Measurements from ENCODE around the gene EP300.
A peak's percentile ranks its signal among the peaks of the same experiment; 100 is the strongest.
"Not testable (repeated sequence)": the region's sequence is repeated elsewhere in the genome, so short reads cannot be mapped to it uniquely, and the experiment has no call there.

EP300 gene

GRCh38 chr22:41092023-41092817, at the start of gene EP300:
EP300 (plus strand) TSS chr22:41092592; CDS start chr22:41093005, 413 bp downstream.
- Histone ChIP-seq H3K4me1 (ENCODE audit: insufficient read depth, low read length) (peaks cover 10% of the 10 kb centered on the region; the same call in 1 of the 2 replicates), H3K36me3 (ENCODE audit: insufficient read depth, low read length) (no peaks in the 10 kb centered on the region), H3K9me3 (ENCODE audit: control insufficient read depth, insufficient read depth, low read length) (no peaks in the 10 kb centered on the region), H3K9ac (ENCODE audit: low read depth, low read length) (peak within 1 kb of the TSS; percentile 93)

DNA sequence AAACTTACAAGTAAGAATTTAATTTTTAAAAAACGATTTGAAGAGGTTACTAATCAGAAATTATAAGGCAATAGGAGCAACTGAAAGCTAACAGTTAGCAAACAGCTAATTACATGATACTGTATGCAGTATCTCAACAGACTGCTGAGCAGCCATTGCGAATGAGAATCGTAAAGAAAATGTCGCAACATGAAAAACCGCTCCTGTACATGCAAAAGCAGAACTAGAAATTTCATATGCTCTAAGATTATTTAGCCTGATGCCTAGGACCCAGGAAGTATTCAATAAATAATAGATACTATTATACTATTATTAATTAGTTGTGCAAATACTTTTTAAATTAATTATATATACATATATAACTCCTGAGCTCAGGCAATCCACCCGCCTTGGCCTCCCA, 48.7 kb upstream of the EP300 start:
- H3K9me3 ChIP-seq (ENCODE audit: control insufficient read depth, insufficient read depth, low read length): no peaks in the 10 kb centered on the region
- no peak overlapping the region for H3K9ac ChIP-seq (ENCODE audit: low read depth, low read length)
- 0 out of 2 replicates have a peak, but pooled peaks cover 3% of the 10 kb centered on the region for H3K4me1 ChIP-seq (ENCODE audit: insufficient read depth, low read length)
- H3K36me3 ChIP-seq (ENCODE audit: insufficient read depth, low read length): no peaks in the 10 kb centered on the region

DNA sequence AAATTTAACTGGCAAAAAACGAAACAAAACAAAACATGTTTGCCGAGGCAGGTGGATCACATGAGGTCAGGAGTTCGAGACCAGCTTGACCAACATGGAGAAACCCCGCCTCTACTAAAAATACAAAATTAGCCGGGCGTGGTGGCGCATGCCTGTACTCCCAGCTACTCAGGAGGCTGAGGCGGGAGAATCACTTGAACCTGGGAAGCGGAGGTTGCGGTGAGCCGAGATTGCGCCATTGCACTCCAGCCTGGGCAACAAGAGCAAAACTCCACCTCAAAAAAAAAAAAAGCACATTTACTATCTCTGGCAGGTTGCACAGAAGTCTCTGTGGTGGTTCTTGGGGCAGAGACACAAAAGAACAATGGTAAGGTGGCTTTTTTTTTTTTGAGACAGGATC, 46.8 kb upstream of the EP300 start:
- peaks cover 10% of the 10 kb centered on the region for H3K4me1 ChIP-seq (ENCODE audit: insufficient read depth, low read length)
- not testable (repeated sequence) for H3K36me3 ChIP-seq (ENCODE audit: insufficient read depth, low read length); H3K9ac ChIP-seq (ENCODE audit: low read depth, low read length); H3K9me3 ChIP-seq (ENCODE audit: control insufficient read depth, insufficient read depth, low read length)

DNA sequence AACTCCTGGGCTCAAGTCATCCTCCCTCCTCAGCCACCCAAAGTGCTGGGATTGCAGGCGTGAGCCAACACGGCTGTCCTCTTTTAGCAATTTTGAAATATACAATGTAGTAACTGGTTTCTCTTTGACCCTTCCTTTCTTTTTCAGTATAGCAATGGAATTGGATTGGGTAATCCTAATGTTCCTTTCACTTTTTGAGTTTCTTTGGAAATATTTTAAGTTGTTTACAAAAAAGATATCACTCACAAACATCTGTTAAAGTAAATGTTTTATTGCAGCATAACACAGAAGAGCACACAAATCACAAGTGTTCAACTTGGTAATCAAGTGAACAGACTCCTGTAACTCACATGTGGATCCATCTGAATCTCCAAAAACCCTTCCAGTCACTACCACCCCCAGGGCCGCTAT, 44.6 kb upstream of the EP300 start:
- no peaks in the 10 kb centered on the region for H3K9me3 ChIP-seq (ENCODE audit: control insufficient read depth, insufficient read depth, low read length)
- peaks cover 14% of the 10 kb centered on the region for H3K4me1 ChIP-seq (ENCODE audit: insufficient read depth, low read length)
- H3K9ac ChIP-seq (ENCODE audit: low read depth, low read length): no peak overlapping the region
- H3K36me3 ChIP-seq (ENCODE audit: insufficient read depth, low read length): no peaks in the 10 kb centered on the region

GRCh38 chr22:41048345-41048744, 44.0 kb upstream of the EP300 start:
- not testable (repeated sequence) for H3K9ac ChIP-seq (ENCODE audit: low read depth, low read length); H3K9me3 ChIP-seq (ENCODE audit: control insufficient read depth, insufficient read depth, low read length); H3K36me3 ChIP-seq (ENCODE audit: insufficient read depth, low read length)
- peaks cover 17% of the 10 kb centered on the region for H3K4me1 ChIP-seq (ENCODE audit: insufficient read depth, low read length)

- Histone ChIP-seq H3K36me3 (ENCODE audit: insufficient read depth, low read length) (no peaks in the 10 kb centered on the region), H3K9me3 (ENCODE audit: control insufficient read depth, insufficient read depth, low read length) (no peaks in the 10 kb centered on the region), H3K4me1 (ENCODE audit: insufficient read depth, low read length) (peaks cover 17% of the 10 kb centered on the region), H3K9ac (ENCODE audit: low read depth, low read length) (no peak overlapping the region)
Measured at GRCh38 chr22:41048791-41049717, 43.3 kb upstream of the EP300 start.

DNA sequence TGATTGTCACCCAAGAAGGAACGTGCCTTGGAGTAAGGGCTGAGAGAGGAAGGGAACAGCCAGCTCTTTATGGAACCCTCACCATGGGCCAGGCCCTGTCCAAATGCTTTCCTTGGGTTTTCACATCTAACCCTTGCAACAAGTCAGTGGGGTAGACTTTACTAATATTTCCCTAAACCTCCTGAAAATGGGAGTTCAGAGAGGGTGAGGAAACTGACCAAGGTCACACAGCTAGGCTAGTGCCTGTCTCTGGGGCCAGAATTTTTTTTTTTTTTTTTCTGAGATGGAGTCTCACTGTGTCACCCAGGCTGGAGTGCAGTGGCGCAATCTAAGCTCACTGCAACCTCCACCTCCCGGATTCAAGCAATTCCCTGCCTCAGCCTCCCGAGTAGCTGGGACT, 42.6 kb upstream of the EP300 start:
- H3K9ac ChIP-seq (ENCODE audit: low read depth, low read length); H3K9me3 ChIP-seq (ENCODE audit: control insufficient read depth, insufficient read depth, low read length); H3K36me3 ChIP-seq (ENCODE audit: insufficient read depth, low read length): not testable (repeated sequence)
- peaks cover 17% of the 10 kb centered on the region for H3K4me1 ChIP-seq (ENCODE audit: insufficient read depth, low read length)

DNA sequence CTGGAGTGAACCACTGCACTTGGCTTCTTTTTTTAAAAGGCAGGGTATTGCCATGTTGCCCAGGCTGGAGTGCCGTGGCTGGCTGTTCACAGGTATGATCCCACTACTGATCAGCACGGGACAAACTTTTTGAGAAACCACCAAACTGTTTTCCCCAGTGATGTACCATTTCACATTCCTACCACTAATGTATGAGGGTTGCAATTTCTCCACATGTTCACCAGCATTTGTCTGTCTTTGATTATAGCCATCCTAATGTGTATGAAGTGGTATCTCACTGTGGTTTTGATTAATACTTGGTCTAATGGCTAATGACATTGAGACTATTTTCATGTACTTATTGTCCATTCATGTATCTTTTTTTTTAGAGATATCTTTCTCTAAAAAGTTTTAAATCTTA, 41.5 kb upstream of the EP300 start:
- H3K9me3 ChIP-seq (ENCODE audit: control insufficient read depth, insufficient read depth, low read length): no peaks in the 10 kb centered on the region
- no peak overlapping the region for H3K9ac ChIP-seq (ENCODE audit: low read depth, low read length)
- H3K4me1 ChIP-seq (ENCODE audit: insufficient read depth, low read length): peaks cover 17% of the 10 kb centered on the region
- no peaks in the 10 kb centered on the region for H3K36me3 ChIP-seq (ENCODE audit: insufficient read depth, low read length)

DNA sequence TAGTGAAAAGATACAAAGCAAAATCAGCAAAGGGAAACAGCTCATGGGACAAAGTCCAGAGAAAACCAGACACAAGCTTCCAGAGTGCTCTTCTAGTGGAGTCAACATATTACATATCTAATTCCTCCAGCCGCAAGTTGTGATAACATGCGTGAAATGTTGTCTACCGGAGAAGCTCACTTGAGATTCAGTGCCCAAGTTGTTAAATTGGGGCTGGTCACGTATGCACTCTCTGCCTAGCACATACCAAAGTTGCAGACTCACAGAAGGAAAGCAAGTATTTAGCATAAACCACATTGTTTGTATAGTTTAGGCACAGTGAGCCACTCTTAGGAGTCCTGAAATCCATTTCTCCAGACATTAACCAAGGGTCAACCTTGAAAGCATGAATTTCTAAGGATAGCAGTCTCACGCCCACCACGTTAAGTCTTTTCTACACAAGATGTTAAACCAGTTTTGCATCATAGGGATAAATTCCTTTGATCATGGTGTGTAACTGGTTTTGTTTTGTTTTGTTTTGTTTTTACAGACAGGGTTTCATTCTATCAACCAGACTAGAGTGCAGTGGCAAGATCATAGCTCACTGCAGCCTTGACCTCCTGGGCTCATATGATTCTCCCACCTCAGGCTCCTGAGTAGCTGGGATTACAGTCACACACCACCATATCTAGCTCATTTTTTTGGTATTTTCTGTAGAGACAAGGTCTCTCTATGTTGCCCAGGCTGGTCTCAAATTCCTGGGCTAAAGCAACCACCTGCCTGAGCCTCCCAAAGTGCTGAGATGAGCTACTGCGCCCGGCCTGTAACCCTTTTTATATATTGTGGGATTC, 39.5 kb upstream of the EP300 start:
- Histone ChIP-seq H3K4me1 (ENCODE audit: insufficient read depth, low read length) (peaks cover 17% of the 10 kb centered on the region), H3K36me3 (ENCODE audit: insufficient read depth, low read length) (no peaks in the 10 kb centered on the region)

DNA sequence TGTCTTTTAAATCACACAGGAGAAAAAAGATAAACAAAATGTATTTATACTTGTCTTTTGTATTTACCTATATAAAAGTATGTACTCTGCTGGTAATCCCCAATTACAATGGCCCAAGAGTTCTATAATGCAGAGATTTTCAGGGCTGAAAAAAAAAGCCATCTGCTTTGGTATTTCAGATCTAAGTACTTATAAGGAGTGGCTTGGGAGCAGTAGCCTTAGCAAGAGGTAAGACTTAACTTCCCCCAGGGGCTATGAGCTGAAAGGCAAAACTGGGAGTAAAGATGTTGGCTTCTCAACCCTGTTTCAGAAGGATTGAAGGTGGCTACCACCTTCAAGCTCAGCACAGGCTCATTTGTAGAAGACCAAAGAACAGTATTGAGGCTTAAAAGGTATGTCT, 35.3 kb upstream of the EP300 start:
- H3K36me3 ChIP-seq (ENCODE audit: insufficient read depth, low read length): no peaks in the 10 kb centered on the region
- H3K9me3 ChIP-seq (ENCODE audit: control insufficient read depth, insufficient read depth, low read length): no peaks in the 10 kb centered on the region
- no peak overlapping the region for H3K9ac ChIP-seq (ENCODE audit: low read depth, low read length)
- H3K4me1 ChIP-seq (ENCODE audit: insufficient read depth, low read length): peaks cover 8% of the 10 kb centered on the region

More for the DNA sequence above, 39.5 kb upstream of the EP300 start:
- H3K9me3 ChIP-seq (ENCODE audit: control insufficient read depth, insufficient read depth, low read length): no peaks in the 10 kb centered on the region
- no peak overlapping the region for H3K9ac ChIP-seq (ENCODE audit: low read depth, low read length)

GRCh38 chr22:41062146-41062545, 30.2 kb upstream of the EP300 start:
- Histone ChIP-seq H3K36me3 (ENCODE audit: insufficient read depth, low read length) (no peaks in the 10 kb centered on the region), H3K9me3 (ENCODE audit: control insufficient read depth, insufficient read depth, low read length) (no peaks in the 10 kb centered on the region), H3K4me1 (ENCODE audit: insufficient read depth, low read length) (peaks cover 4% of the 10 kb centered on the region; the same call in 1 of the 2 replicates), H3K9ac (ENCODE audit: low read depth, low read length) (no peak overlapping the region)

DNA sequence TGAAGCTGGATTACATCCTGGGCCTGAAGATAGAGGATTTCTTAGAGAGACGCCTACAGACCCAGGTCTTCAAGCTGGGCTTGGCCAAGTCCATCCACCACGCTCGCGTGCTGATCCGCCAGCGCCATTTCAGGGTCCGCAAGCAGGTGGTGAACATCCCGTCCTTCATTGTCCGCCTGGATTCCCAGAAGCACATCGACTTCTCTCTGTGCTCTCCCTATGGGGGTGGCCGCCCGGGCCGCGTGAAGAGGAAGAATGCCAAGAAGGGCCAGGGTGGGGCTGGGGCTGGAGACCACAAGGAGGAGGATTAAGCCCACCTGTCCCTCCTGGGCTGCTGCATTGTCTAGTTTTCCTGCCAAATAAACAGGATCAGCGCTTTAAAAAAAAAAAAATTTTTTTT, 28.1 kb upstream of the EP300 start:
- H3K9me3 ChIP-seq (ENCODE audit: control insufficient read depth, insufficient read depth, low read length); H3K36me3 ChIP-seq (ENCODE audit: insufficient read depth, low read length); H3K4me1 ChIP-seq (ENCODE audit: insufficient read depth, low read length); H3K9ac ChIP-seq (ENCODE audit: low read depth, low read length): not testable (repeated sequence)

GRCh38 chr22:41066341-41066740, 26.1 kb upstream of the EP300 start:
- not testable (repeated sequence) for H3K9me3 ChIP-seq (ENCODE audit: control insufficient read depth, insufficient read depth, low read length); H3K4me1 ChIP-seq (ENCODE audit: insufficient read depth, low read length); H3K36me3 ChIP-seq (ENCODE audit: insufficient read depth, low read length); H3K9ac ChIP-seq (ENCODE audit: low read depth, low read length)

DNA sequence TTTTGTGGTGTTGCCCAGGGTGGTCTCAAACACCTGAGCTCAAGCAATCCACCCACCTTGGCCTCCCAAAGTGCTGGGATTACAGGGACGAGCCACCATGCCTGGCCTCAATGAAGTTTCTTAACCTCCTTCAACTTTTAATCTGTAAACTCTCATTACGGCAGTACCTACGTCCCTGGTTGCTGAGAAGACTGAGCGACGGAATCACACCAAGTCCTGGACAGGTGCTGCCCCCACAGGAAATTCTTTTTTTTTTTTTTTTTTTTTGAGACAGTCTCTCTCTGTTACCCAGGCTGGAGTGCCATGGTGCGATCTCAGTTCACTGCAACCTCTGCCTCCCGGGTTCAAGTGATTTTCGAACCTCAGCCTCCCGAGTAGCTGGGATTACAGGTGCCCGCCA, 24.4 kb upstream of the EP300 start:
- H3K9ac ChIP-seq (ENCODE audit: low read depth, low read length); H3K9me3 ChIP-seq (ENCODE audit: control insufficient read depth, insufficient read depth, low read length): not testable (repeated sequence)

More for the DNA sequence above, 24.4 kb upstream of the EP300 start:
- H3K36me3 ChIP-seq (ENCODE audit: insufficient read depth, low read length); H3K4me1 ChIP-seq (ENCODE audit: insufficient read depth, low read length): not testable (repeated sequence)
